WTC11 (cell line): ENCODE measurements around the gene PLEKHF1. TPM values are rescaled to one million over a fixed set of nuclear protein-coding genes. Genes with fewer than 3 reads are reported as not detected.

Experiments
- ATAC-seq: fragments of 200-7000 bp; cut with Tn5 transposase; 2 replicates; pipeline ENCODE4 v1.10.0; 2021; ENCODE audit warnings: mild to moderate bottlenecking, moderate library complexity
- CTCF ChIA-PET: fragments of 300-600 bp; sonication (Branson Sonifier 250); formaldehyde crosslinking; loops from one replicate; lab custom pipeline; 2021; ENCODE audit warnings: antibody characterized with exemption; lab: Charles Lee
- POLR2A ChIA-PET: fragments of 350-600 bp; sonication (Branson Sonifier 250); formaldehyde crosslinking; loops from one replicate; lab custom pipeline; 2021; ENCODE audit warnings: antibody characterized with exemption; lab: Charles Lee
- DNase-seq: peaks from one replicate; pipeline ENCODE4 v3.0.0; 2021; ENCODE audit warnings: low spot score
- H3K27ac Mint-ChIP-seq: 2 replicates; pipeline ENCODE4 v1.8.0; 2021; ENCODE audit warnings: mixed read lengths
- H3K27me3 Mint-ChIP-seq: 2 replicates; pipeline ENCODE4 v1.8.0; 2021; ENCODE audit warnings: low read depth, mild to moderate bottlenecking, moderate library complexity, mixed read lengths
- H3K36me3 Mint-ChIP-seq: 2 replicates; pipeline ENCODE4 v1.8.0; 2021; ENCODE audit warnings: mixed read lengths
- H3K4me1 Mint-ChIP-seq: 2 replicates; pipeline ENCODE4 v1.8.0; 2022; ENCODE audit warnings: mixed read lengths
- H3K4me3 Mint-ChIP-seq: 2 replicates; pipeline ENCODE4 v1.8.0; 2021; ENCODE audit warnings: mild to moderate bottlenecking, moderate library complexity, mixed read lengths
- H3K9me3 Mint-ChIP-seq: 2 replicates; pipeline ENCODE4 v1.8.0; 2021; ENCODE audit warnings: mixed read lengths
- ATF2 ChIP-seq: sonication (generic); formaldehyde crosslinking; IDR thresholded peaks from 2 replicates; pipeline ENCODE4 v1.8.1; 2022; ENCODE audit warnings: low read depth, missing genetic modification reagents, borderline replicate concordance
- CBFB ChIP-seq: sonication (generic); formaldehyde crosslinking; IDR thresholded peaks from 2 replicates; pipeline ENCODE4 v1.8.1; 2022; ENCODE audit warnings: mild to moderate bottlenecking, low read depth, missing genetic modification reagents
- CREB1 ChIP-seq: sonication (generic); formaldehyde crosslinking; IDR thresholded peaks from 2 replicates; pipeline ENCODE4 v1.8.0; 2023; ENCODE audit warnings: mild to moderate bottlenecking, missing genetic modification reagents
- CTCF ChIP-seq: fragments of 200-600 bp; IDR thresholded peaks from 2 replicates; pipeline ENCODE4 v1.8.0; 2022; ENCODE audit warnings: antibody characterized with exemption
- E2F4 ChIP-seq: sonication (generic); formaldehyde crosslinking; IDR thresholded peaks from 2 replicates; pipeline ENCODE4 v1.8.1; 2022; ENCODE audit warnings: low read depth, mild to moderate bottlenecking, moderate library complexity, missing genetic modification reagents, borderline replicate concordance
- FOXP4 ChIP-seq: sonication (generic); formaldehyde crosslinking; IDR thresholded peaks from 2 replicates; pipeline ENCODE4 v1.8.0; 2022; ENCODE audit warnings: mild to moderate bottlenecking, missing genetic modification reagents
- HMGA2 ChIP-seq: fragments of 250-450 bp; sonication (Bioruptor Pico); IDR thresholded peaks from 2 replicates; pipeline ENCODE4 v1.4.0; 2021; ENCODE audit warnings: mild to moderate bottlenecking, moderate library complexity
- JUN ChIP-seq: sonication (generic); formaldehyde crosslinking; IDR thresholded peaks from 2 replicates; pipeline ENCODE4 v1.8.0; 2023; ENCODE audit warnings: mild to moderate bottlenecking, missing genetic modification reagents
- MYBL2 ChIP-seq: sonication (generic); formaldehyde crosslinking; IDR thresholded peaks from 2 replicates; pipeline ENCODE4 v1.8.1; 2023; ENCODE audit warnings: mild to moderate bottlenecking, moderate library complexity, missing genetic modification reagents
- NR1H2 ChIP-seq: sonication (generic); formaldehyde crosslinking; IDR thresholded peaks from 2 replicates; pipeline ENCODE4 v1.9.0; 2021; ENCODE audit warnings: mild to moderate bottlenecking, moderate library complexity, missing genetic modification reagents
- NR2C2 ChIP-seq: sonication (generic); formaldehyde crosslinking; IDR thresholded peaks from 2 replicates; pipeline ENCODE4 v1.8.0; 2022; ENCODE audit warnings: mild to moderate bottlenecking, missing genetic modification reagents
- NR3C1 ChIP-seq: sonication (generic); formaldehyde crosslinking; conservative IDR thresholded peaks from 2 replicates; pipeline ENCODE4 v1.8.1; 2023; ENCODE audit warnings: low read depth, mild to moderate bottlenecking, missing genetic modification reagents
- RELA ChIP-seq: sonication (generic); formaldehyde crosslinking; IDR thresholded peaks from 2 replicates; pipeline ENCODE4 v1.8.1; 2022; ENCODE audit warnings: missing genetic modification reagents, mild to moderate bottlenecking, borderline replicate concordance
- SMAD3 ChIP-seq: sonication (generic); formaldehyde crosslinking; IDR thresholded peaks from 2 replicates; pipeline ENCODE4 v1.8.0; 2022; ENCODE audit warnings: missing genetic modification reagents, mild to moderate bottlenecking, borderline replicate concordance
- STAT6 ChIP-seq: sonication (generic); formaldehyde crosslinking; conservative IDR thresholded peaks from 2 replicates; pipeline ENCODE4 v1.8.1; 2023; ENCODE audit warnings: mild to moderate bottlenecking, low read depth, missing genetic modification reagents, moderate library complexity
- TCF7 ChIP-seq: sonication (generic); formaldehyde crosslinking; IDR thresholded peaks from 2 replicates; pipeline ENCODE4 v1.8.0; 2022; ENCODE audit warnings: mild to moderate bottlenecking, low read depth, missing genetic modification reagents, moderate library complexity
- TEAD1 ChIP-seq: sonication (generic); formaldehyde crosslinking; IDR thresholded peaks from 2 replicates; pipeline ENCODE4 v1.8.0; 2022; ENCODE audit warnings: mild to moderate bottlenecking, missing genetic modification reagents
- ZNF396 ChIP-seq: fragments of 250-450 bp; sonication (Bioruptor Pico); IDR thresholded peaks from 2 replicates; pipeline ENCODE4 v1.8.0; 2021; ENCODE audit warnings: mild to moderate bottlenecking, moderate library complexity, borderline replicate concordance
- total RNA-seq: library from RNA; stranded (reverse); gene quantifications from 3 replicates; pipeline ENCODE4 v1.2.3, GENCODE V29; 2021

The PLEKHF1 gene
- total RNA-seq, 1 experiment from 2014 or later, result 17.9 TPM

GRCh38 chr19:29667387-29667783 lies 2.1 kb downstream of the PLEKHF1 start:
- ChIA-PET CTCF (interaction anchor here (0.6 to 2.9 kb wide), 8 partner anchors 27 to 108 kb away, joined by 3 to 34 read pairs (median 11); no protein-coding TSS in a partner anchor), POLR2A (interaction anchor here (3.6 kb wide), 1 partner anchor 61 kb away, joined by 11 read pairs; the partner anchor contains the start of gene POP4)
- H3K27me3 Mint-ChIP-seq, result no peaks in the 10 kb centered on the region
- no peak for TF ChIP-seq FOXP4 (CRISPR knock-in tag)
- H3K36me3 Mint-ChIP-seq, result peaks cover 12% of the 10 kb centered on the region
- DNase-seq (no peak), ATAC-seq (no peak)
- H3K4me3 Mint-ChIP-seq, result peak overlapping the region; percentile 77
- peaks cover 41% of the 10 kb centered on the region for H3K4me1 Mint-ChIP-seq
- H3K9me3 Mint-ChIP-seq, result no peaks in the 10 kb centered on the region
- H3K27ac Mint-ChIP-seq, result peak overlapping the region; percentile 98; the same call in 1 of the 2 replicates

- no peak overlapping the region for H3K4me3 Mint-ChIP-seq
- TF ChIP-seq HMGA2, result no peak
- no peak for TF ChIP-seq MYBL2 (CRISPR knock-in tag)
- TF ChIP-seq TEAD1 (CRISPR knock-in tag), result no peak
- no peak for TF ChIP-seq NR3C1 (CRISPR knock-in tag)
- no peak for TF ChIP-seq CBFB
- no peak for TF ChIP-seq E2F4 (CRISPR knock-in tag)
- no peak for TF ChIP-seq CREB1
- TF ChIP-seq, all 79 proteins: peak for 0
- H3K9me3 Mint-ChIP-seq, result no peaks in the 10 kb centered on the region
- POLR2A ChIA-PET, result interaction anchor here (3.6 kb wide), 1 partner anchor 62 kb away, joined by 11 read pairs; the partner anchor contains the start of gene POP4
- H3K27ac Mint-ChIP-seq, result no peak overlapping the region
- CTCF ChIA-PET, result interaction anchor here (0.7 to 2.9 kb wide), 12 partner anchors 10 to 63 kb away, joined by 3 to 31 read pairs (median 10); partner anchors contain the start of gene POP4
- no peaks in the 10 kb centered on the region for H3K27me3 Mint-ChIP-seq
- DNase-seq (no peak), ATAC-seq (no peak)
- H3K36me3 Mint-ChIP-seq, result peaks cover 12% of the 10 kb centered on the region
- peaks cover 41% of the 10 kb centered on the region for H3K4me1 Mint-ChIP-seq
Observed at GRCh38 chr19:29667901-29668341, 2.7 kb downstream of the PLEKHF1 start.

GRCh38 chr19:29668746-29669609 lies 3.7 kb downstream of the PLEKHF1 start:
- H3K27me3 Mint-ChIP-seq, result no peaks in the 10 kb centered on the region
- CTCF ChIA-PET, result interaction anchor here (0.6 to 2.9 kb wide), 19 partner anchors 8 to 1098 kb away, joined by 3 to 31 read pairs (median 7); partner anchors contain the start of gene POP4
- H3K9me3 Mint-ChIP-seq, result no peaks in the 10 kb centered on the region
- peaks cover 41% of the 10 kb centered on the region for H3K4me1 Mint-ChIP-seq
- POLR2A ChIA-PET, result interaction anchor here (0.7 kb wide), 1 partner anchor 59 kb away, joined by 4 read pairs; no protein-coding TSS in a partner anchor
- ATAC-seq, result no peak
- TF ChIP-seq ATF2 (CRISPR knock-in tag) (no peak), SMAD3 (CRISPR knock-in tag) (no peak), STAT6 (CRISPR knock-in tag) (no peak), TCF7 (CRISPR knock-in tag) (no peak), NR2C2 (CRISPR knock-in tag) (no peak), ZNF396 (no peak), MYBL2 (CRISPR knock-in tag) (no peak), CTCF (no peak), RELA (CRISPR knock-in tag) (no peak), E2F4 (CRISPR knock-in tag) (no peak), NR1H2 (CRISPR knock-in tag) (no peak), JUN (no peak)
- TF ChIP-seq, all 79 proteins: peak for 0
- H3K27ac Mint-ChIP-seq, result no peak overlapping the region
- H3K36me3 Mint-ChIP-seq, result peaks cover 12% of the 10 kb centered on the region
- DNase-seq, result peak; percentile 41
- no peak overlapping the region for H3K4me3 Mint-ChIP-seq
